H7 (cell line): ENCODE results near the gene PDE1A. TPM values are rescaled to one million over a fixed set of nuclear protein-coding genes. Genes with fewer than 3 reads are reported as not detected.

Experiments
- DNase-seq: peaks from one replicate; pipeline ENCODE4 v3.0.0; 2012
- H3K27me3 ChIP-seq: 2 replicates; pipeline ENCODE4 v1.6.0; 2011; ENCODE audit warnings: mild to moderate bottlenecking, low read length; ENCODE audit not compliant: control insufficient read depth, insufficient read depth
- H3K36me3 ChIP-seq: replicated peaks from 2 replicates; pipeline ENCODE4 v1.5.1; 2011; ENCODE audit warnings: low read length; ENCODE audit not compliant: control insufficient read depth, insufficient read depth
- H3K4me3 ChIP-seq: 2 replicates; pipeline ENCODE4 v1.5.1; 2011; ENCODE audit warnings: low read depth, mild to moderate bottlenecking, control low read depth, low read length, moderate library complexity; ENCODE audit not compliant: insufficient read depth
- total RNA-seq: library from RNA; depleted of rRNA; stranded (reverse); fragments of >200 nt; shearing (Covaris generic); gene quantifications from 2 replicates; pipeline ENCODE4 v1.2.3, GENCODE V29; 2014

Gene PDE1A
- total RNA-seq, 1 experiment from 2014 or later = 0.10 TPM

- Histone ChIP-seq H3K4me3 (no peak overlapping the region), H3K36me3 (no peaks in the 10 kb centered on the region), H3K27me3 (no peaks in the 10 kb centered on the region)
- no peak for DNase-seq
Observed at GRCh38 chr2:182207049-182207746, 219.6 kb downstream of the PDE1A start.

DNA sequence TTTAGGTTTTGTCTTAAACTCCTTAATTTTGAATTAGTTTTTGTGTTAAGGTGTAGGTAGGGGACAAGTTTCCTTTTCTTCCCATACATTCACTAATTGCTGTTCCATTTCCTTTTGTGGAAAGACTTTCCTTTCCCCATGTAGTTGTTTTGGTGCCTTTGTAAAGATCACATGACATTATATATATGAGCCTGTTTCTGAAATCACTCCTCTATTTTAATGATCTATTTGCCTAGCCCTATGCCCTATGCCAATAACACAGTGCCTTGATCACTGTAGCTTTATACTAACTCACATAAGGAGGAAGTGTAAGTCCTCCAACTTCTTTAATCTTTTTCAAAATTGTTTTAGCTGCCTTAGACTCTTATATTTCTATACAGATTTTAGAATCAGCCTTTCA is 229.3 kb downstream of the PDE1A start:
- H3K36me3 ChIP-seq = no peaks in the 10 kb centered on the region
- H3K27me3 ChIP-seq = no peaks in the 10 kb centered on the region
- no peak for DNase-seq
- no peak overlapping the region for H3K4me3 ChIP-seq

DNA sequence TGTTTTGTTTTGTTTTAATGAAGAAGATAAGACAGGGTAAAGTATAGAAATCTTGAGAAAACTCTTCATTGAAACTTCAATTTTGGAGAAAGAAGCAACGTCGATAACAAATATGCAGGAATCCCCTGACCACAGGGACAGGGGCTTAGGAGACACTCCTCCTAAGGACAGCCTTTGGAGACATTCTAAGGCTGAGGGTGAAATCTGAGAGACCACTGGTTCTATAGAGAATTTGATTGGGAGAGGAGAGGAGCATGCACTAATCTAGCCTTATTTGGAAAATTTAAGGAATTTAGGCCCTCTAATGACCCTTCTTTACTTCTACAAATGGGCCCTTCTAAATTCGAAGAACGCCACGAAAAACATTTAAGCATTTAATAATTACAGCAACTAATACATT is 233.5 kb downstream of the PDE1A start:
- no peak for DNase-seq
- no peaks in the 10 kb centered on the region for H3K36me3 ChIP-seq
- no peak overlapping the region for H3K4me3 ChIP-seq
- H3K27me3 ChIP-seq = no peaks in the 10 kb centered on the region

- no peak for DNase-seq
- no peaks in the 10 kb centered on the region for H3K27me3 ChIP-seq
- H3K36me3 ChIP-seq = no peaks in the 10 kb centered on the region
- H3K4me3 ChIP-seq = no peak overlapping the region
Observed at GRCh38 chr2:182191061-182191460, 235.8 kb downstream of the PDE1A start.

DNA sequence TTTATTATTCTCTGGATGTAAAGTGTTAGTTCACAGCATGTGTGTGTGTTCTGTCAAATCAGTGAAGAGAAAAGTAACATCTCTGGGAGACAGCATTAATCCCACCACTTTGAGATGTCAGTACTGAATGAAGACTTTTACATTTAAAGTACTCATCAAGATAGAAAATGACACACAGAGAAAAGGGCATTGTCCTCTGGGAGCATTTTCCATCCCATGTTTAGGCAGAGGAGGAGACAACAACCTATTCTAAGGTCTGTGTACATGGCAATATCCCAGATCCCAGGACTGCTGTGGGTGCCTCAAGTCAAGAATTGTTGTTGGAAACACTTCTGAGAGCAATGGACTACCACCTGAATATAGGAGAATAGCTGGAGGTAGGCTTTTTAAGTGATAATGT is 239.7 kb downstream of the PDE1A start:
- H3K4me3 ChIP-seq = no peak overlapping the region
- H3K36me3 ChIP-seq = no peaks in the 10 kb centered on the region
- H3K27me3 ChIP-seq = no peaks in the 10 kb centered on the region
- DNase-seq = no peak

DNA sequence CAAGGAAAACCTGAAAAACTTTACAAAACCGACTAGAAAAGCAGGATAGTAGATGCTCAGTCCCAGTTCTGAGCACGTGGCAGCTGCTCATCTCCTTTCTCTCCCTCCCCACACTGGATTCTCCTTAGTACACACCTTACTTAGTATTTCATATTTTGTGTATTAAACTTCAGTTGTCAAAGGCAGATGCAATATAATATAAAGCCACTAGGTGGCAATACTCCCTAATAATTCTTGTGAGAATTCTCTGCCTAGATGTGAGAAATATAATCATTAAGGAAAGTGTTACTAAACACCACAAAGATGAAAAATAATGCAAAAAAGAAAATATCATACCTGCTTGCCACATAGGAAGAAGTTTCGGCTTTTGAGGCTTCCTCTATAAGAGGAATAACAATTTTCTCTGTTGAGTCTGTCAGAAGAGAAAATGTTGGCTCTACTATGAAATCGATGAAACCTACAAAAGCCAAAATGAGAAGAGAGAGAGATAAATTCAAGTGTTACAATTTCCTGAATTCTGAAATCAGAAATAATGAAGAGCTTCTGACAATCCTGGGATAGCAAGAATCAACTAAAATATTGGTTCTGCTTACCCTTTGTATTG is 240.6 kb downstream of the PDE1A start:
- Histone ChIP-seq H3K36me3 (no peaks in the 10 kb centered on the region), H3K27me3 (no peaks in the 10 kb centered on the region), H3K4me3 (no peak overlapping the region)
- DNase-seq = no peak

GRCh38 chr2:182182436-182182835 is 244.4 kb downstream of the PDE1A start:
- Histone ChIP-seq H3K4me3 (no peak overlapping the region), H3K27me3 (no peaks in the 10 kb centered on the region), H3K36me3 (no peaks in the 10 kb centered on the region)
- no peak for DNase-seq

GRCh38 chr2:182181381-182181780 is 245.5 kb downstream of the PDE1A start:
- Histone ChIP-seq H3K27me3 (no peaks in the 10 kb centered on the region), H3K36me3 (no peaks in the 10 kb centered on the region), H3K4me3 (no peak overlapping the region)
- no peak for DNase-seq

- no peak for DNase-seq
- H3K36me3 ChIP-seq = no peaks in the 10 kb centered on the region
- no peaks in the 10 kb centered on the region for H3K27me3 ChIP-seq
- no peak overlapping the region for H3K4me3 ChIP-seq
Observed at GRCh38 chr2:182179176-182179575, 247.7 kb downstream of the PDE1A start.

- no peaks in the 10 kb centered on the region for H3K36me3 ChIP-seq
- DNase-seq = no peak
- H3K27me3 ChIP-seq = no peaks in the 10 kb centered on the region
- no peak overlapping the region for H3K4me3 ChIP-seq
Observed at GRCh38 chr2:182173944-182174622, 252.8 kb downstream of the PDE1A start.

GRCh38 chr2:182170341-182170740 is 256.5 kb downstream of the PDE1A start:
- Histone ChIP-seq H3K4me3 (no peak overlapping the region), H3K36me3 (no peaks in the 10 kb centered on the region), H3K27me3 (no peaks in the 10 kb centered on the region)
- DNase-seq = no peak

DNA sequence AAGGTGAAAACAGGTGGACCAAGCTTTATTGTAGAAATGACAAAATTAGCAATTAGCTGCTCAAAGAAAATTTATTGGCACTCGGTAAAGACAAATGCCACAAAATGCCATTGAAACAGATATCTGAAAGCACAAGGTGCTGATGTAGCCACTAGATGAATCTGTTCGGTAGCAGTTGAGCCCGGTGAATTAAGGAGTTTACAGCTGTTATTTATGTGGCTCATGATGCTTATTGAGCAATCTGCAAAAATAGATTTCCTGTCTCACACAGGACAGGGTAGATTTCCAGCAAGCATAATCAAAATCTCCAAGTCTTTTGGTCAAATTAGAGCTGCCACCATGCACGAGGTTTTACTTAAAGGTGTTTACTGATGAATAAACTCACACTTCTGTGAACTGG is 259.0 kb downstream of the PDE1A start:
- Histone ChIP-seq H3K36me3 (no peaks in the 10 kb centered on the region), H3K4me3 (no peak overlapping the region), H3K27me3 (no peaks in the 10 kb centered on the region)
- DNase-seq = no peak

DNA sequence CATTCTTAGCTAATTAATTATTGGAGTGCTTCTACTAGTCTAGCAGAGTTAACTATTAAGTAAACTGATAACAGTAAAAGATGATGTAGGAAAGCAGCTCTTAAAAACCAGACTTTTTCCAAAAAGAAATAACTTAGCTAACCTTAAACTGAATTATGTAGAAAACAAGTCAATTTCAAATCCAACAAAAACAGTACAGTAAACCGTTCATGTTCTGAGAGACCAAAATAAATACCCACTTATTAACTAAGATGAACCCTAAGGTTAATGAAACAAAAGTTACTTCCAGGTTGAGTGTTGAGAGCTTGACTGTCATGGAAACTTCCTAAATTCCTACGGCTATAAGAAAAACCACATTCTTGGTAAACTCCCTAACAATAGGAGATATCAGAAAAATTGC is 260.0 kb downstream of the PDE1A start:
- no peaks in the 10 kb centered on the region for H3K36me3 ChIP-seq
- DNase-seq = no peak
- H3K27me3 ChIP-seq = no peaks in the 10 kb centered on the region
- H3K4me3 ChIP-seq = no peak overlapping the region

GRCh38 chr2:182166406-182166805 is 260.4 kb downstream of the PDE1A start:
- no peaks in the 10 kb centered on the region for H3K27me3 ChIP-seq
- no peaks in the 10 kb centered on the region for H3K36me3 ChIP-seq
- DNase-seq = no peak
- no peak overlapping the region for H3K4me3 ChIP-seq

DNA sequence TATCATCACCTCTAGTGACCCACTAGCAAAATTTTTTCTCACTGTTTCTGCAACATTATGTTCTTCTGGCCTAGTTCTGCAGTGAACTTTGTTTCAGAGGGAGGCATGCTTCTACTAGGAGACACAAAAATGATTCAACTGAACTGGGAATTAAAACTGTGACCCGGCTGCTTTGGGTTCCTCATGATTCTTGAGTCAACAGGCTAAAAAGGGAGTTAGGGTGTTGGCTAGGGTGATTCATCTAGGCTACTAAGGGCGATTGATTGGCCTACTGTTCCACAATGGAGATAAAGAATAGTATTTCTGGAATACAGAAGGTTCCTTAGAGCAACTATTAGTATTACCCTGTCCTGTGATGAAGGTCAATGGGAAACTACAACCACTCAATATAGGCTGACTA is 261.6 kb downstream of the PDE1A start:
- Histone ChIP-seq H3K27me3 (no peaks in the 10 kb centered on the region), H3K4me3 (no peak overlapping the region), H3K36me3 (no peaks in the 10 kb centered on the region)
- DNase-seq = no peak
